Activated CD4-positive, alpha-beta T cell treated with anti-CD3 and anti-CD28 coated beads, Interleukin-2, amount 50 U/mL, for 1 hour (primary cell): Measurements from ENCODE around the gene CHST6.
"Not testable (repeated sequence)": the region's sequence is repeated elsewhere in the genome, so short reads cannot be mapped to it uniquely, and the experiment has no call there.

ENCODE experiments used
- DNase-seq: peaks from one replicate; pipeline ENCODE4 v3.0.0-alpha.2; 2020

CHST6 gene

DNA sequence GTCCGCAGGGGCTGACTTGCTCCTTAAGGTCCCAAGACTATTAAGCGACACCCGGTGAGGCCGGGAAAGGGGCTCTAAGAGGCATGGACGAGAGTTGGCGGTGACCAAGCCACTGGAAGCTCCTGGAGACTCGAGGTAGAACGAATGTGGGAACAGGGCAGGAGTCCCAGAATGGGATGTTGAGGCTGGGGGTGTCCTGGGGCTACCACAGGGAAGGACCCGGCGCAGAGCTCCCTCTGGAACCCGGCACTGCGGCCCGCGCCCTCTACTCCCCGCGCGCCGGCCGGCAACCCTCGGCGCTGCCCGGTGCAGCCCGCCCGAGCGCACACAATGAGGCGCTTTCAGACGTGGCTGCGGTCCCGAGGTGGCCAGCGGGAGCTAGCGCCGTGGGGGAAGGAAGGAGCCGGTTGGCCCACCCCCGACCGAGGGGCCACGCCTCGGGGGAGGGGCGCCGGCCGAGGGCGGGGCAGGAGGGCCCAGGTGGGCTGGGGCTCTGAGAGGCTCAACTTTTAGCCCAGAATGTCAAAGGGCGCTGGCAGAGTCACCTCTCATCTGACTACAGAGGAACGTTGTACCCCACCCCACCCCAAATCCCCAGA is at the start of gene CHST6:
CHST6 (minus strand) TSS at position 366 of the 599 bp plus-strand sequence. CDS start 15,613 bp downstream, outside the sequence.
- DNase-seq, result no peak

DNA sequence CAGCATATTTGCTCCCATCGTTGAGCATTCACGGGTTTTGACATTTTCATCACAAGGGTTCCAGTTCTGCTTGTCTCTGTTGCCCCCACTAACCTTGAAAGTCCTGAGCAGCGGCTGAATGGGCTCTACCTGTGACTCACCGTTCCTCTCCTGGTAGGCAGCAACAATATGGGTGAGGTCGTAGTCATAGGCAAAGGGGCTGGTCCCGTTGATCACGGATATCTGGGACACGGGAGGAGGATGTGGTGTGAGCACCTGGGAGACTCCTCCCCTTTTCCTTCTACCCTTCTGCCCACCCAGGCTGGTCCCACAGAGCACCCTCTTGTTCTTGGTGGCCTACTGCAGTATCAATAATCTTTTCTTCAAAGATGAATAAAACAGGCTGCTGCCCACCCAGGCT is 47.2 kb upstream of the CHST6 start:
- DNase-seq, result not testable (repeated sequence)

DNA sequence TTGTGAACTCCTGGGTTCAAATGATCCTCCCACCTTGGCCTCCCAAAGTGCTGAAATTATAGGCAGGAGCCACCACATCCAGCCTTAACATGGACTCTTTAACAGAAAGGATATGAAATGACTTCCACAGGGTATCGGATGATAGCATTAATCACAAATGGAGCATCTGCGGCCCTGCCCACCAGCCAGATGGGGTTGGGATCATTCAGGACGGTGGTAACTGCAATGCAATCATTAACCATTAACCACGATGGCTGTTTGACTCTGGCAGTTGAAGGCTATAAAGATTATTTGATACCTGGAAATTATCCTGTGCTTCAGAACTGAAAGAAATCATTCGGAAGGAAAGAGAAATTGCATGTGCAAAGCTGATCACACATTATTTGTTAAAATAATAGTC is 46.0 kb upstream of the CHST6 start:
- no peak for DNase-seq

DNA sequence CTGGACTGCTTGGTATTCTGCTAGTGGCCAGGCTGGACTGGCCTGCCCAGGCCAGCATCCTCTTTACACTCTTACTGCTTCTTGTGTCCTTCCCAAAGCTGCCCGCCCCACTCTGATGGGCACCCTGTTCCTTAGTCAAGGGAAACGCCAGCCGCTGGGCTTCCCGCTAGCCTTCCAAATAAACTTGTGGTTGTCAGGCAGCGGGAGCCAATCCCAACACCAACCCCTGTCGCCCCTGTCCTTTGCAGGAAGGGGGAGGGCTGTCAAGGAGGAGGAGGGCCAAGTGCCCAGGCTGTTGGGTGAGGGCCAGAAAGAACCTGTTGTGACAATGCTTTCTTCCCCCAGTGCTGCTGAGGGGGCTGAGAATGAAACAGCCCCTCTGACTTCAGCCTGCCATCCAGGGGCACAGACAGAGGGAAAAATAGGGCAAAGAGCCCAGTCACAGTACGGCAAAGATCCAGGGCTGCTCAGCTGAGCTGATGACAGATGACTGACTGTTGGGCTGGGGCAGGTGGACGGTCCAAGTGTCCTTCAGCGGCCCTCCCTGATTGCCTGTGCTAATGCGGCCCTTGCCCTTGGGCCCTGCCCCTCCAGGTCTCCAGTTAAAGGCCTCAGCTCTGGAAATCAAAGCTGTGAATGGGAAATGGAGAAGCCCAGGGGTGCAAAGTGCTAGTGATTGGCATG is 43.8 kb upstream of the CHST6 start:
- not testable (repeated sequence) for DNase-seq

DNA sequence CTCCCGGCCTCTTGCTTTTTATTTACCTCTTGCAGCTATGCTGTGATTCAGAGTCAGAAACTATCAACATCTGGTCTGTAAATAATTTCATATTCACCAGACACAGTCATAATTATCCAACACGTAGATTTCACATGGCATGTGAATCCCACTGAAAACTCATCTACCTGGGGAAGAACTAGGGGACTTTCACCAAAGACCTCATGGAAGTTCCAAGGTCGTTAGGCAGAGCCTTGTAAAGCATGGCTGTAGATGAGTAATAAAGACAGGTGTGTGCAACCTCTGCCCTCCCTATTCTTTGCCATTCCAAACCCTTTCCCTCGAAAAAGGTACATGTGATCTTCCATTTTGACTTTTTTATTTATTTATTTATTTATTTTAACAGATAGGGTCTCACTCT is 42.5 kb upstream of the CHST6 start:
- no peak for DNase-seq

DNA sequence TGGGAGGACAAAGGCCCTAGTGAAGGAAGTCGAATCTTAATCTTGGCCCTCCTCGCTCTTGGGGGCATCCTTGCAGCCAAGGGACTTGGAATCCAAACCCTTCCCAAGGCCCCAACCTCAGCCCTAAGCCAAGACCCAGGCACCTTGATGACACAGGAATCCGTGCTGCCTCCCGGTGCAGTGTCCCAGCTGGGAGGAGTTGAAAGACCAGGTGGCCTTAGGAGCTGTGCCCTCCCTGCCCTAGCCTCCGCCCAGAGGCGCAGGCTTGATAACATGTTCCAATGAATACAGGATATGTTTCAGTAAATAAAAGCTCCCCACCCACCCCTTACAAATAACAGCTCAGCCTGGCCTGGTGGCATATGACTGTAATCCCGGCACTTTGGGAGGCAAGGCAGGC is 40.7 kb upstream of the CHST6 start, which contains the start of gene CHST5:
CHST5 (minus strand) TSS at position 208 of the 400 bp plus-strand sequence. CDS start 5,724 bp downstream, outside the sequence.
- DNase-seq, result no peak

DNA sequence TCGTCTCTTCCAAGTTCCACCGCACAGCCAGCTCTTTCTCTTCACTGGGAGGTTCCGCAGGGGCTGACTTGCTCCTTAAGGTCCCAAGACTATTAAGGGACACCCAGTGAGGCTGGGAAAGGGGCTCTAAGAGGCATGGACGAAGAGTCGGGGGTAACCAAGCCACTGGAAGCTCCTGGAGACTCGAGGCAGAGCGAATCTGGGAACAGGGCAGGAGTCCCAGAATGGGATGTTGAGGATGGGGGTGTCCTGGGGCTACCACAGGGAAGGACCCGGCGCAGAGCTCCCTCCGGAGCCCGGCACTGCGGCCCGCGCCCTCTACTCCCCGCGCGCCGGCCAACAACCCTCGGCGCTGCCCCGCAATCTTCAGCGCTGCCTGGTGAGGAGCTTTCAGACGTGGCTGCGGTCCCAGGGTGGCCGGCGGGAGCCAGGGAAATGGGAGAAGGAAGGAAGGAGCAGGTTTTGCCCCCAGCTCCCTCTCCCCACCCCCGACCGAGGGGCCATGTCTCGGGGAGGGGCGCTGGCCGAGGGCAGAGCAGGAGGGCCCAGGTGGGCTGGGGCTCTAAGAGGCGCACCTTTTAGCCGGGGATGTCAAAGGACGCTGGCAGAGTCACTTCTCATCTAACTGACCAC is 40.1 kb upstream of the CHST6 start:
- DNase-seq, result no peak

DNA sequence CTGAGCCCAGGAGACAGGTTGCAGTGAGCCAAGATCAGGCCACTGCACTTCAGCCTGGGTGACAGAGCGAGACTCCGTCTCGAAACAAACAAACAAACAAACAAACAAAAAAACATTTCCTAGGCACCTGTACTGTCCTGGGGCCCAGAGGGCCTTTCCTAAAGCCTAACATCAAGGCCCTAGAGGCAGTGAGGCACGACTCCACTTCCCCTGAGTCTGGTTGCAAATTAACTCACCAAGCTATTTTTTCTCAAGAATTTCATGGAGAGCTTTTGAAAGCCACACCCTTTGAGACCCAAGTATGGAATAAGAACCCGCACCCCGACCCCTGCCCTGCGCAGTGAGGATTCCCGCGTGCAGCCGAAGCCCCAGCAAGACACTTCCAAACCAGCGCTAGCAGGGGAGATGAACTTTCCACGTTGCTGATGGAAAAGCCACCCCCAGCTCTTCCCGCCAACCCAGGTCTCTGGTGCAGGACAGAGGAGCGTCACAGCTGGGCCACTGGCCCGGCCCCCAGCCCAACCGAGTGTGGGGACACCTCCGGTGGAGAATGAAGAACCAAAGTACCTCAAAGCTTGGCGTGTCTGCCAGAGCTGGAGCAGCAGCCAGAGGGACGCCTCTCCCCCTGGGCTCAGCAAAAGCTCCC is 39.4 kb upstream of the CHST6 start:
- no peak for DNase-seq

DNA sequence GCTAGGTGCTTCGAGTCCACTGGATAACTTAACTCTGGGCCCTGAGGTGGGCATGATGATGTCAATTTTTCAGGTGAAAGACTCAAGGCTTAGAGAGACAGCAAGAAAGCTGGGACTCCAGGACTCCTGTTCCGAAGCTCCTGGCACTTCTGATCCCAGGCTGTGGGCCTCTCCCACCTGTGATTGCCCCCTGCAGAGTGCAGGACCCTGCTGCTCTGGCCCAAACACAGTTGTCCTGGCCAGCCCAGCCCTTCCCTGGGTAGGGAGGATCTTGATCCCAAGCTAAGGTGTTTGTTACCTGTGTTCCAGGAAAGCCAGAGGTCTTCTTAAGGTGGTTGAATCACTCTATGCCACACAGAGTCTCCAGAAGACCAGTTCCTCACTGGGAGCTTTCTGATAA is 37.5 kb upstream of the CHST6 start:
- DNase-seq, result no peak

DNA sequence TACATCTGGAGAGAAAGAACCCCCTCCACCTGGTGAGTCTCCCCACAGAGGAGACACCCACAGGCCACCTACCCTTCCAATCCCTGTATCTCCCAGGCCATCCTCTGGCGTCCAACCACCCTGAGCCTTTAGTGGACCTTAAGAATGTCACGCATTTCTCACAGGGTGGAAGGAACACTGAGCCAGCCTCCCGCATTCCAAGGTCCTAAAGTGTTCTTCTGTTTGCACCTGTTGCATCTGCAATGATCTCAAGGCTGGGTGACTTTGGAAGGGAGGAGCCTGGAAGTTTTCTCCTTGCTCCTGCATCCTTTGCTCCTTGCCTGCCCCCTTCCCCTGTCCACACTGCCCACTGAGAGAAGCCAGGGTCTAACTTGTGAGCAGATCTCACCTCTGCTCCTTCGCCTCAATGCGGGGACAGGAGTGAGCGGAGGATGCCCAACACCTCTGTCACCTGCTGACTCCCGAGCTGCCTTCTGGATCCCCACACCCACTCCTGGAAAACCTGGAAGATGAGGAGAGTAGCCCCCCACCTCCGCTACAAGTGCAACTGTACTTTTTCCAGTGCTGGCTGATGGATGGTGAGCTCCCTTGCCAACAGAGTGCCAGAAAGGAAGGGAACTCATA is 37.0 kb upstream of the CHST6 start:
- no peak for DNase-seq

DNA sequence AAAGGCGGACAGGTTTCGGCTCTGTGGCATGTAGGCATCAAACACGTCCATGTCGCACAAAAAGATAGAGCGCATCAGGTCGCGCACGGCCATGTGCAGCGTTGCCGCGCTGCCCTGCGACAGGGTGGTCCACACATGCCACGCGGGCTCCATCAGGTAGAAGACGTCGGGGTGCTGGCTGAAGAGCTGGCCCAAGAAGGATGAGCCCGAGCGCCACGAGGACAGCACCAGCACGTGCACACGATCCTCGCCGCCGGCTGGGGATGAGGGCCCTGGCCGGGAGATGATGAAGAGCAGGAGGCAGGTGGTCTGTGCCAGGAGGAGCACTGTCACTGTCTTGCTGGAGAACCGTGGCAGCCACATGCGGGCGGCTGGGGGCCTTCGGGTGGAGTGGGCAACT is 34.7 kb upstream of the CHST6 start:
- DNase-seq, result no peak

DNA sequence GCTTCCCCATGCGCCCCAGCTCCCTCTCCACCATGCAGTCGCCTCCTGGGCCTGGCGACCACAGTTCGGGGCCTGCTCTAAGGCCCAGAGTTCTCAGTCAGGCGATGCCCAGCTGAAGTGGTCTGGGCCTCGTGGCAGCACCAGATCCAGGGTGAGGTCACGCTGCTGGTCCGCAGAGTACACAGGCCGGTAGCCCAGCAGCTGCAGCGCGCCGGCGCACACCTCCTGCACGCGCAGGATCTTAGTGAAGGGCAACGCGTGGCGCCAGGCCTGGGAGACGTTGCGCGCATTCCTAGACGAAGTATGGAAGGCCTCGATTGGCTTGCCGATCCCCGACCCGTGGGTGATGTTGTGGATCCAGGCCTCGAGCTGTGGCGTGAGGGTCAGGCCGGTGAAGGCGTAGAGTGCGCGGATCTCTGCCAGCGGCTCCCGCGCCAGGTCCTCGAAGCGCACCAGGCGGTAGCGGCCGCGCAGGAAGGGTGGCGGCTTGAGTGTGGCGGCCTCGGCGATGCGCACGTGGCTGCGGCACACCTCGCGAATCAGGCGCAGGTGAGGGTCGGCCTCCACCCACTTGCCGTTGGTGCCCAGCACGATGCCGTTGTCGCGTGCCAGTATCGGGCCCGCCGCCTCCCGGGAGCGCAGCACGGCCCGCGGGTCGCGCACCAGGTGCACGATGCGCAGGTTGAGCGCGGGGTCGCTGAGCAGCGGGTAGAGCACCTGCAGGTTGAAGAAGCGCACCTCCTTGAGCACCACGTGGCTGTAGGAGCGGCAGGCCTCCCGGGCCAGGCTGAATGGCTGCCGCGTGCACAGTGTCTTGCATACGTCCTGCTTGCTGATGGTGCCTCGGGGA is 34.0 kb upstream of the CHST6 start:
- no peak for DNase-seq

DNA sequence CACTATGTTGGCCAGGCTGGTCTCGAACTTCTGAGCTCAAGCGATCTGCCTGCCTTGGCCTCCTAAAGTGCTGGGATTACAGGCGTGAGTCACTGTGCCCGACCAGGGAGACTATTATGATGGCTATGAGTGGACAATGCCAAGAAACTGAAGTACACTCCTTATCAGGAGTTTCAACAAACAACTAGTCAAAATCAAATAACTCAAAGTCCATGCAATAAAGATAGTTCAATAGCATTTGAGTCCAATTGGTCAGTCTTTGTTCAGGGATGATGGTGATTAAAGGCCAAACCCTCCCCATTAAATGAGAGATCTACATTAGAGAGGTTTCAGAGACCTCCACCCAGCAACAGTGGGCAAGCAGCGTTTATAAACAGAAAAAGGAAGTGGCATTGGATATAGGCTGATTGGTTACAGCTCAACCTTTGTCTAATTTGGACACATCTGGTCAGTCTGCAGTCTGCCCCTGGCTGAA is 32.6 kb upstream of the CHST6 start:
- DNase-seq, result no peak

DNA sequence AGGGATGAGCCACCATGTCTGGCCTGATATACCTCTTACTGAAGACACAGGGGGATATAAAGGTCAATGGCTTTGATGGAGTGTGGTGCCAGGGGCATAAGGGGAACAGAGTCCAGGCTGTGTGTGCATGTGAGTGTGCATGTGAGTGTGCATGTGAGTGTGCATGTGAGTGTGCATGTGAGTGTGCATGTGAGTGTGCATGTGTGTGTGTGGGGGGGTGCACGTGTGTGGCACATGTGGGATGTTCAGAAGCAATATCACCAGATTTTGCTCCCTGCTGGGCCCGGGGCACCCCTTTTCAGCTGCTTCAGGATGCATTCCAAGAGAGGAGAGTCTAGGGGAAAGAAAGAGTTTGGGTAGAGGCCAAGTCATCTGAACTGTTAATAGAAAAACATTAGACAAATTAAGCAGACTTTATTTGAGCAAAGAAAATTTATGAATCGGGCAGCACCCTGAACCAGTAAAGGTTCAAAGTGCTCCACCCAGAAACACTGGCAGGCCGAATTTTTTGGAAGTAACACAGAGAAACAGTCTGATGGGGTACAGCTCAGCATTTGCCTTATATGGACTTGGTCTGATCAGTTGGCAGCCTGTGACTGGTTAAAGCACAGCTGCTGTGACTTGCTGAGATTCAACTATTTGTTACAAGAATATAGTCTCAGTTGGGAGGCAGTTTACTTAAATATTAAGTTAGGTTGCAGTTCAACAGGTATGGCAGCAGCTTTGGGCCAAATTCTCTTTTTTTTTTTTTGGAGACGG is 31.0 kb upstream of the CHST6 start:
- DNase-seq, result no peak

DNA sequence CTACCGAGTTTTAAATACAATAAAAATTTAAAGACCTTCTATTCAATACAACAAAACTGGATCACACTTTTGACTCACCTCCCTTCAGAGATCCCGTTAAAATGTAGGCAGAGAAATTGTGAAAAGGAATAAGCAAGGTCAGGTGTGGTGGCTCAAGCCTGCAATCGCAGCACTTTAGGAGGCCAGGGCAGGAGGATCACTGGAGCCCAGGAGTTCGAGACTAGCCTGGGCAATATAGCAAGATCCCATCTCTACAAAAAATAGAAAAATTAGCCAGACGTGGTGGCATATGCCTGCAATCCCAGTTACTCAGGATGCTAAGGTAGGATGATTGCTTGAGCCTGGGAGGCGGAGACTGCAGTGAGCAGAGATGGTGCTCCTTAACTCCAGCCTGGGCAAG is 23.9 kb upstream of the CHST6 start:
- DNase-seq, result no peak

DNA sequence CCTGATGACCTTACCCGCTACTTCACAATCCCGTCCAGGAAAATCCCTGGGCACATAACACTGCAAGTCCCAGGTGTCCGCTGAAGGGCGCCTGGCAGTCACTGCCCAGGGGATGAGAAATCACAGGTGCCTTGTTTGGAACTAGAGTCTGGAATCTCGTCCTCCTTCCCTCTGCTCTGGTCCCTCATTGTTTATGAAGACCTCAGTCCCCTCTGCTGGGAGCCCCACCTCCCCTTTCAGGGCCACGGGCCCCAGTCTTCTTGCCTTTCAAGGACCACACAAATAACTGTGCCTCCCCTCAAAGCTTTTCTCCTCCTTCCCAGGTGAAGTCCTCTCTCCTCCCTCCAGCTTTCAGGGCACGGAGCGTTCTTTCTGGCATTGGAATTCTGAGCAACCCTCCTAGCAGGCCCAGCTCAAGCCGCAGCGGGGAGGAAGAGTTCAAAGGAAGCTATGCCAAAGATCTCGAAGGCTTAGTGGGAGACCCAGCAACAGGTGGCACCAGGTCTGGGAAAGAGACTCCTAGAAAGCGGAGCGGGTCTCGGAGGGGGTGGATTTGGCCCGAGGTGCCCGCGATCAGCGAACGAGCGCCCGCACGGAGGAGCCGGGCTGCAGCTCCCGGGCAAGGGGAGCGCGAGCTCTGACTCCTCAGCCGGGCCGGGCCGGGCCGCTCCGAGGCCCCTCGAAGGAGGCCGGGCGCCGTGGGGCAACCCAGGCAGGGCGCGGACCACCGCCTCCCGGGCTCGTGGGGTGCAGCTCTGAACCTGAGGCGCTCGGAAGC is 21.1 kb upstream of the CHST6 start:
- peak; percentile 27 for DNase-seq

DNA sequence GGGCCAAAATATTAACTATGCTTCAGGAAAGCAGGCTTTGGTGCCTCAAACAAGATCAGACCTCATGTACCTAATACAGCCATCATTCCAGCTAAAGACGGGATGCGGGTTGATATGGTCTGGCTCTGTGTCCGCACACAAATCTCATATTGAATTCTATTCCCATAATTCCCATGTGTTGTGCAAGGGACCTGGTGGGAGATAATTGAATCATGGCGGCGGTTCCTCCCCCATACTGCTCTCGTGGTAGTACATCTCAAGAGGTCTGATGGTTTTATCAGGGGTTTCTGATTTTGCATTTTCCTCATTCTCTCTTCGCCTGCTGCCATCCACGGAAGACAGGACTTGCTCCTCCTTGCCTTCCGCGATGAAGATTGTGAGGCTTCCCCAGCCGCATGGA is 19.1 kb upstream of the CHST6 start:
- DNase-seq, result no peak

DNA sequence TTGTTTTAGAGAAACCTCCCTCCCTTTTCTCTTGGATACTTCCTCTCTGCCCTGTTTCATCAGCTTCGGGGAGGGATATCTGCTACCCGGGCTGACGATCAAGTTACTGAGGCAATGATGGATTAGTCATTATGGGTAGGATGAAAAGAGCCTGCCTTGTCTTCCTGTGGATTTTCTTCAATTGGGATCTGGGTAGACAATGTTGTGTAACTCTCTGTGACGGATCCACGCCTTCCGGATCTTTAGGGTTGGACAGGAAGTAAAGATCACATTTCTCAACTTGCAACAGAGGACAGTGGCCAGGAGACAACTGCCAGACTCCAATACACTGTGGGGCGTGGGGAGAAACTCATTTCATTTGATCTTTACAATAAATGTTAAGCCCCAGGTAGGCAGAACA is 11.3 kb upstream of the CHST6 start:
- no peak for DNase-seq

DNA sequence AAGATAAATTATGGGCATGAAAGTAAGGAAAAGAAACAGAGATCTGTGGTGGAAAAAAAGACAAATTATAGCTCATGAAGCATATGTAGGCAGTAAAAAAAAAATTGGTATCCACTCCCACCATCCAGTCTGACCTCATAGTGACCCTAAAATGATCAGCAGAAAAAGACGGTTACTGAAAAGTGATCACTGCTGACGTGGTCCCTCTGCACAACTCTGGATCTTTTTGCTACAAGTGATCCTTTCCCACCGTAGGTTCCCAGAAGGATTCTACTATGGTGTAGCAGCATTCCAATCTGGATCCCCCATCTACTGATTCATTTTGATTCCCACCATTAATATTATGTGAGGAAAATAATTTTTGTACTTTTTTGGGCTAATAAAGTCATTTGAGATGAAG is 10.9 kb upstream of the CHST6 start:
- no peak for DNase-seq

DNA sequence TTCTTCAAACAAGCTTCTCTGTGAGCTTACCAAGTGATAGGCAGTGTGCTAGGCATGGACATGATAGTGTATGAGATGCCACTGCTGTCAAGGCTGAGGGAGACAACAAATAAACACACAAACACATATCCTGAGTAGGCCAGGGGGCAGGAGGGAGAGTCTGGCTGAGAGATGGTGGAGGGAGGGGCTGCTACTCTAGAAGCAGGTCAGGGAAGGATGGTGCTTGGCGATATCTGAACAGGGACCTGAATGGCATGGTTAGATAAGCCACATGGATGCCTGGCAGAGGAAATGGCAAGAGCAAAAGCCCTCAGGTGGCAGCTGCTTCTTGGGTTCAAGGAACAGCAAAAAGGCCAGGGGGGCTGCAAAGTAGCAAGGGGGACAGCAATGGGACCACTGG is 8.6 kb upstream of the CHST6 start:
- DNase-seq, result no peak
